ENCODE results near the gene BLVRA.
"Not testable (repeated sequence)": the region's sequence is repeated elsewhere in the genome, so short reads cannot be mapped to it uniquely, and the experiment has no call there.

Gene BLVRA

DNA sequence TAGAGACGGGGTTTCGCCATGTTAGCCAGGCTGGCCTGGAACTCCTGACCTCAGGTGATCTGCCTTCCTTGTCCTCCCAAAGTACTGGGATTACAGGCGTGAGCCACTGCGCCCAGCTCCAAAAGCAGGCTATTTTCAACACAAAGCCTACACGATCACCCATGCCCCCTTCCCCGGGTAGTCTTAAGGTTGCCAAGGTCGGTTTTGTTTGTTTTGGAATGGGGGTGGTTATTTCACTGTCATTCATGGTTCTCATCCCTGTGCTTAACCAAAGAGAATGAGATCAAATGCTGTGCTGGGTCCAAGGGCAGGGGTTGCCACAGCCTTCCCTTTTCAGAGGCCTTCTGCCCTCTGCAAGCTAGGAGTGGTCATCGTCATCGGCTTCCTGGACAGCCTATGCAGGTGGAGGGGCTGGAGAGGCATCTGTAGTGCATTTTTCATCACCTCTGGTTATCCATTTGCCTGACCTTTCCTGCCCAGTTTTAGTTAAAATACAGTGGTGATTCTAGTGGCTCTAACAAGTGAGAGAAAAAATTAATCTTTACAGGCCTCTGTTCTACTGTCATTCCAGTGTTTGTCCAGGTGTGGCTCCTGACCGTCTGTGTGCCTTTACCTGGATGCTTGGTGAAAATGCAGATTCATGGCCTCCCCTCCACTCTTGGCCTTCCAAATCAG is 11.4 kb downstream of the BLVRA start:
- Histone ChIP-seq H3K9me3 (ENCODE audit: control insufficient read depth, low read length) (no peaks in the 10 kb centered on the region), H3K4me3 (ENCODE audit: low read depth, low read length) (no peak overlapping the region), H3K27ac (no peak overlapping the region), H3K9ac (no peak overlapping the region), H3K4me1 (peaks cover 6% of the 10 kb centered on the region), H2AFZ (no peak overlapping the region), H3K27me3 (ENCODE audit: control insufficient read depth, insufficient read depth, low read length) (no peaks in the 10 kb centered on the region), H3K79me2 (peaks cover 38% of the 10 kb centered on the region), H3K36me3 (ENCODE audit: control insufficient read depth, insufficient read depth, low read length) (no peaks in the 10 kb centered on the region), H3K4me2 (ENCODE audit: low read length) (no peak overlapping the region)
- TF ChIP-seq, protein P1, sequence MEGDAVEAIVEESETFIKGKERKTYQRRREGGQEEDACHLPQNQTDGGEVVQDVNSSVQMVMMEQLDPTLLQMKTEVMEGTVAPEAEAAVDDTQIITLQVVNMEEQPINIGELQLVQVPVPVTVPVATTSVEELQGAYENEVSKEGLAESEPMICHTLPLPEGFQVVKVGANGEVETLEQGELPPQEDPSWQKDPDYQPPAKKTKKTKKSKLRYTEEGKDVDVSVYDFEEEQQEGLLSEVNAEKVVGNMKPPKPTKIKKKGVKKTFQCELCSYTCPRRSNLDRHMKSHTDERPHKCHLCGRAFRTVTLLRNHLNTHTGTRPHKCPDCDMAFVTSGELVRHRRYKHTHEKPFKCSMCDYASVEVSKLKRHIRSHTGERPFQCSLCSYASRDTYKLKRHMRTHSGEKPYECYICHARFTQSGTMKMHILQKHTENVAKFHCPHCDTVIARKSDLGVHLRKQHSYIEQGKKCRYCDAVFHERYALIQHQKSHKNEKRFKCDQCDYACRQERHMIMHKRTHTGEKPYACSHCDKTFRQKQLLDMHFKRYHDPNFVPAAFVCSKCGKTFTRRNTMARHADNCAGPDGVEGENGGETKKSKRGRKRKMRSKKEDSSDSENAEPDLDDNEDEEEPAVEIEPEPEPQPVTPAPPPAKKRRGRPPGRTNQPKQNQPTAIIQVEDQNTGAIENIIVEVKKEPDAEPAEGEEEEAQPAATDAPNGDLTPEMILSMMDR (IDR thresholded peaks at IDR 0.05) = no peak

DNA sequence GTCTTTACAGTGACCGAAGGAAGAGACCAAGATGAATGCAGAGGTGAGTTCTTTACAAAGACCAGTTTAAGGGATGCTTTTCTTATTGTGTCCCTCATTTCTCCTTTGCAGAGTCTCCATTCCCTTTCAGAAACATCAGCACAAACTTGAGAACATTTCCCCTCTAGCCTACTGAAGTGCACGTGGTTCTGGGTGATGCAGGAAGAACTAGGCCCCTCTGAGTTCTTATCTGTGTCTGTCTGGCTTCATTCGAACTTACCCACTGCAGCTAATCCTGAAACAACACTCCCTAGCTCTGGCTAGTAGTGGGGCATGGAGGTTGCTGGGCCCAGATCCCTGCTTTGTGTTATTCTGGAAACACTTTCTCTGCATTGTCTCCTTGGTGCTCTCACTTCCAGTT is 12.6 kb downstream of the BLVRA start:
- TF ChIP-seq, protein P1 (IDR thresholded peaks at IDR 0.05) = no peak
- Histone ChIP-seq H3K4me1 (peaks cover 6% of the 10 kb centered on the region), H3K79me2 (peaks cover 38% of the 10 kb centered on the region), H3K27ac (no peak overlapping the region), H3K36me3 (ENCODE audit: control insufficient read depth, insufficient read depth, low read length) (no peaks in the 10 kb centered on the region), H3K9me3 (ENCODE audit: control insufficient read depth, low read length) (no peaks in the 10 kb centered on the region), H3K4me2 (ENCODE audit: low read length) (no peak overlapping the region), H3K9ac (no peak overlapping the region), H3K4me3 (ENCODE audit: low read depth, low read length) (no peak overlapping the region), H3K27me3 (ENCODE audit: control insufficient read depth, insufficient read depth, low read length) (no peaks in the 10 kb centered on the region), H2AFZ (no peak overlapping the region)

DNA sequence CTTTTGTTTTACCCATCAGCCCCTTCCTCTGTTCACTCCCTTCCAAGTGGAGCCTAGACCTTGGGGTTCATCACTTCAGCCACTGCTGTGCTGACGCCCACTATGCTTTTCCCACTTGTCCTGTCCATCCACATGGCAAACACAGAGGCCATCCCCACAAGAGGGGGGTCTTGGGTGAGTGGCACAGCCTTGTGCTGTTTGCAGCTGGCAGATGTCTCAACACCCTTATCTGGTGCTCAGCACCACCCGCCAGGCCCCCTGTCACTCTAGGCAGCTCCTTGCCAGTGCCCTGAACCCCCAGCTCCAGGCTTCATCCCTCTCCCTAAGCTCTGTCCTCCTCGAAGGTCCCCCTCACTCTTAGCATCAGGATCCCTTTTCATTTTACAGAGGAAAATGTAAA is 13.1 kb downstream of the BLVRA start:
- Histone ChIP-seq H3K36me3 (ENCODE audit: control insufficient read depth, insufficient read depth, low read length) (no peaks in the 10 kb centered on the region), H3K27me3 (ENCODE audit: control insufficient read depth, insufficient read depth, low read length) (no peaks in the 10 kb centered on the region), H3K4me1 (peaks cover 6% of the 10 kb centered on the region), H3K4me2 (ENCODE audit: low read length) (no peak overlapping the region), H3K27ac (no peak overlapping the region), H2AFZ (no peak overlapping the region), H3K9me3 (ENCODE audit: control insufficient read depth, low read length) (no peaks in the 10 kb centered on the region), H3K4me3 (ENCODE audit: low read depth, low read length) (no peak overlapping the region), H3K9ac (no peak overlapping the region), H3K79me2 (peaks cover 37% of the 10 kb centered on the region)
- TF ChIP-seq, protein P1 (IDR thresholded peaks at IDR 0.05) = no peak

DNA sequence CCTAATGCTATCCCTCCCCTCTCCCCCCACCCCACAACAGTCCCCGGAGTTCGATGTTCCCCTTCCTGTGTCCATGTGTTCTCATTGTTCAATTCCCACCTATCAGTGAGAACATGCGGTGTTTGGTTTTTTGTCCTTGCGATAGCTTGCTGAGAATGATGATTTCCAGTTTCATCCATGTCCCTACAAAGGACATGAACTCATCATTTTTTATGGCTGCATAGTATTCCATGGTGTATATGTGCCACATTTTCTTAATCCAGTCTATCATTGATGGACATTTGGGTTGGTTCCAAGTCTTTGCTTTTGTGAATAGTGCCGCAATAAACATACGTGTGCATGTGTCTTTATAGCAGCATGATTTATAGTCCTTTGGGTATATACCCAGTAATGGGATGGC is 14.8 kb downstream of the BLVRA start:
- peaks cover 28% of the 10 kb centered on the region for H3K79me2 ChIP-seq
- not testable (repeated sequence) for H3K9me3 ChIP-seq (ENCODE audit: control insufficient read depth, low read length); H3K4me1 ChIP-seq

DNA sequence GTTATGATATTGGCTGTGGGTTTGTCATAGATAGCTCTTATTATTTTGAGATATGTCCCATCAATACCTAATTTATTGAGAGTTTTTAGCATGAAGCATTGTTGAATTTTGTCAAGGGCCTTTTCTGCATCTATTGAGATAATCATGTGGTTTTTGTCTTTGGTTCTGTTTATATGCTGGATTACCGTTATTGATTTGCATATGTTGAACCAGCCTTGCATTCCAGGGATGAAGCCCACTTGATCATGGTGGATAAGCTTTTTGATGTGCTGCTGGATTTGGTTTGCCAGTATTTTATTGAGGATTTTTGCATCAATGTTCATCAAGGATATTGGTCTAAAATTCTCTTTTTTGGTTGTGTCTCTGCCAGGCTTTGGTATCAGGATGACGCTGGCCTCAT is 16.8 kb downstream of the BLVRA start:
- H3K36me3 ChIP-seq (ENCODE audit: control insufficient read depth, insufficient read depth, low read length) = not testable (repeated sequence)

More for the DNA sequence above, 14.8 kb downstream of the BLVRA start:
- not testable (repeated sequence) for H3K4me3 ChIP-seq (ENCODE audit: low read depth, low read length); H2AFZ ChIP-seq; H3K36me3 ChIP-seq (ENCODE audit: control insufficient read depth, insufficient read depth, low read length); H3K27ac ChIP-seq; H3K4me2 ChIP-seq (ENCODE audit: low read length); H3K27me3 ChIP-seq (ENCODE audit: control insufficient read depth, insufficient read depth, low read length); H3K9ac ChIP-seq

DNA sequence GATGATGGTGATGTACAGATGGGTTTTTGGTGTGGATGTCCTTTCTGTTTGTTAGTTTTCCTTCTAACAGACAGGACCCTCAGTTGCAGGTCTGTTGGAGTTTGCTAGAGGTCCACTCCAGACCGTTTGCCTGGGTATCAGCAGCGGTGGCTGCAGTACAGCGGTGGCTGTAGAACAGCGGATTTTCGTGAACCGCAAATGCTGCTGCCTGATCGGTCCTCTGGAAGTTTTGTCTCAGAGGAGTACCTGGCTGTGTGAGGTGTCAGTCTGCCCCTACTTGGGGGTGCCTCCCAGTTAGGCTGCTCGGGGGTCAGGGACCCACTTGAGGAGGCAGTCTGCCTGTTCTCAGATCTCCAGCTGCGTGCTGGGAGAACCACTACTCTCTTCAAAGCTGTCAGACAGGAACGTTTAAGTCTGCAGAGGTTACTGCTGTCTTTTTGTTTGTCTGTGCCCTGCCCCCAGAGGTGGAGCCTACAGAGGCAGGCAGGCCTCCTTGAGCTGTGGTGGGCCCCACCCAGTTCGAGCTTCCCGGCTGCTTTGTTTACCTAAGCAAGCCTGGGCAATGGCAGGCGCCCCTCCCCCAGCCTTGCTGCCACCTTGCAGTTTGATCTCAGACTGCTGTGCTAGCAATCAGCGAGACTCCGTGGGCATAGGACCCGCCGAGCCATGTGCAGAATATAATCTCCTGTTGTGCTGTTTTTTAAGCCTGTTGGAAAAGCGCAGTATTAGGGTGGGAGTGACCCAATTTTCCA is 20.0 kb downstream of the BLVRA start:
- H3K4me3 ChIP-seq (ENCODE audit: low read depth, low read length); H3K79me2 ChIP-seq; H3K4me1 ChIP-seq; H3K4me2 ChIP-seq (ENCODE audit: low read length); H2AFZ ChIP-seq; H3K9me3 ChIP-seq (ENCODE audit: control insufficient read depth, low read length); H3K36me3 ChIP-seq (ENCODE audit: control insufficient read depth, insufficient read depth, low read length); H3K27ac ChIP-seq; H3K9ac ChIP-seq; H3K27me3 ChIP-seq (ENCODE audit: control insufficient read depth, insufficient read depth, low read length): not testable (repeated sequence)

More for the DNA sequence above, 16.8 kb downstream of the BLVRA start:
- H3K9ac ChIP-seq; H3K4me1 ChIP-seq; H3K4me3 ChIP-seq (ENCODE audit: low read depth, low read length); H3K27me3 ChIP-seq (ENCODE audit: control insufficient read depth, insufficient read depth, low read length); H3K9me3 ChIP-seq (ENCODE audit: control insufficient read depth, low read length); H3K27ac ChIP-seq; H3K4me2 ChIP-seq (ENCODE audit: low read length); H2AFZ ChIP-seq: not testable (repeated sequence)
- H3K79me2 ChIP-seq = peaks cover 12% of the 10 kb centered on the region
